B cell (primary cell): ENCODE results near the gene NSG1.

Experiments used
- CTCF ChIP-seq: fragments of 200-600 bp; IDR thresholded peaks from one replicate; pipeline ENCODE4 v1.8.0; 2022; ENCODE audit warnings: antibody characterized with exemption, mild to moderate bottlenecking
- EZH2 ChIP-seq: IDR thresholded peaks from 2 replicates; pipeline ENCODE4 v1.6.1; 2012; ENCODE audit warnings: borderline replicate concordance, low read depth, mild to moderate bottlenecking, moderate library complexity, low read length; ENCODE audit not compliant: insufficient read depth, poor library complexity, severe bottlenecking

- no peak for TF ChIP-seq CTCF
- TF ChIP-seq EZH2, result no peak
These were observed 33.0 kb downstream of the NSG1 start for GRCh38 chr4:4419896-4420295.
